Dermis microvascular lymphatic vessel endothelial cell (primary cell): ENCODE measurements around the gene NRP1. TPM values are rescaled to one million over a fixed set of nuclear protein-coding genes. Genes with fewer than 3 reads are reported as not detected.

Source experiments
- DNase-seq, 2 donors: peaks; one replicate each; pipeline versions ENCODE4 v3.0.0 to v3.0.0-alpha.2; 2010; ENCODE audit warnings: low read depth in 2 of 2
- total RNA-seq: library from RNA; depleted of rRNA; stranded (reverse); fragments of >200 nt; gene quantifications from 2 replicates; pipeline ENCODE4 v1.2.1, GENCODE V29; 2014

Gene NRP1
- total RNA-seq, 1 donor from 2014 or later, result 65.0 TPM

GRCh38 chr10:33293076-33293475 lies 41.4 kb downstream of the NRP1 start:
- DNase-seq, result no peak

DNA sequence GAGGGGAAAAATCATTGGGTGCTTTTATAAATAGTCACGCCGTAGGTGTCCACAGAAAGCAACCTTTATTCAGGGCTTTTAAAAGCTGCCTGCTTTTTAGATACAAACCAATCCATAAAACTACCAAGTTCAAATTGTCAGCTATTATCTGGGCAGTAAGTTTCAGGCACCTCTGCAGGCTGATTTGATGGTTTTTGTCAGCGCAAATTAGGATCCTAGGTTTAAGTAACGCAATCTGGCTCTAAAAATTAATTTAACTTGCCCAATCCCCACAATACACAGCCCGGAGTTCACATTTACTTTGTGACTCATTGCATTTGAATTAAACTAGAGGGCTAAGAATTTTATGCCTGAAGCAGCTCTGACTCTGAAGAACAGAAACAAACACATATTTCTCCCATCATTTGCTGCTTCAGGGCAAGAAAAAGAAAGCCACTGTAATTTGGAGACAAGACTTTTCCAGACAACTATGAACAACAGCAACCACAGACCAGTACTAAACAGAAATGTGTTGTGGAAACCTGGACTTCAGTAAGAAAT lies 43.3 kb downstream of the NRP1 start:
- DNase-seq, result no peak

- DNase-seq, result no peak
Measured at GRCh38 chr10:33290321-33291052, 44.0 kb downstream of the NRP1 start.

DNA sequence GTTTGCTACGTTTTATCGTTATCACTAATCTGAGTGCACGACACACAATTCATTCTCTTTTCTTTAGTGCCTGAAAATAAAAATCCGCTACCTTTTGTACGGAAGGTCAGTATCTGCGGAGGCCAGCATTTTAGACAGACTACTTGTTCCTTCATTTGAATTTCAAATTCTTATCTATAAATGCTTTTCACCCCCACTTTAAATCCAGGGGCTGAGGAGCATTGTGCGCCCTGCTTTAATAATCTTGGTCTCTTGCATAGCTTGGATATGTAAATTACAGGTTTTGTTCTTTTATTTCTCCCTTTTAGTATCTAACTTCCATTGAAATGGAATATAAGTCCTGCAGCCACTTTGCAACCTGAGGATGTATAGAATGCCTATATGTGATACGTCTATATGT lies 44.7 kb downstream of the NRP1 start:
- DNase-seq, result no peak

DNA sequence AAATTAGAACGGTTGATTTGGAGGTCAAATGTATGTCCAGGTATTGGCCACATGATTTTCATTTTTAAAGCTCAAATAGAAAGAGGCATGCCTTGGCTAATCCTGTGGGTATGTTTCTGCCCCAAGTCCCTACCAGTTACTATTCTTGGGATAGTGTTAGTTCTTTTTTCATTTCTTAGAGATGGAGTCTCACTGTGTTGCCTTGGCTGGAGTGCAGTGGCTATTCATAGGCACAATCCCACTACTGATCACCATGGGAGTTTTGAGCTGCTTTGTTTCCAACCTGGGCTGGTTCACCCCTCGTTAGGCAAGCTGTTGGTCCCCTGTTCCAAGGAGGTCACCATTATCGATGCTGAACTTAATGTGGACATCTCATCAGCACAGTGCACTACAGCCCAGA lies 46.3 kb downstream of the NRP1 start:
- no peak for DNase-seq

GRCh38 chr10:33287112-33287511 lies 47.4 kb downstream of the NRP1 start:
- no peak for DNase-seq

DNA sequence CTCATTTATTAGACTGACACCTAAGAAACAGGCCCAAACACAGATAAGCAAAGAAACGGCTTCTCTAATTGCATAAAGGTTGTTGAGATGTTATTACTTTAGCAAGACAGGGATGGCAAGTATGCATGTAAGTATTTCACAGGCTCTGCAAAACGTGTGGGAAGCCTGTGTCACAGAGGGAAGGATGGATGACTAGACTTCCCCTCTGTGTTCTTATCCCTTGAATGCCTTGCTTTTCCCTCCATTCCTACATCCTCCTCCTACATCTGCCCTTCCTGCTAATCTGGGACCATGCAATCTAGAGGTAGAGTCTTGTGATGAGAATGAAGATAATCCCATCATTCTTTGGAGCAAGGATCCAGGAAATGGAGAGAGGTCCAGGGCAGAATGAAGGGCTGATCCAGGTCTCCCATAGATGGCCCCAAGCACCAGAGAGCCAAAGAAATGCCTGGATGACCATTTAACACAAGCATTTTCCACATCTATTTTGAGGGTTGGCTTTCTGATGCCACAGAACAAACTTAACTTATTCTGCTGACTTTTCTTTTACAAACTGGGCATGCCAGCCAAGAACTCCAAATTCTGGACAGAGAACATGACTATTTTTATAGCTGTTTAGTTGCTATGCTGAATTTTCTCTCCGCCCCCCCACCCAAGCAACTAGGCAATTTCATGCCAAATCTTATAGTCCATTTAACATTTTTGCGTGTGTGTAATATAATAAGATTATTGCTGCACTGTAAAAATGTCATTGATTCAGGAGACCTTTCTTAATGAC lies 48.1 kb downstream of the NRP1 start:
- DNase-seq, result peak in 1 of 2 donors; percentile 53

- no peak for DNase-seq
Measured at GRCh38 chr10:33284945-33285344, 49.5 kb downstream of the NRP1 start.

- DNase-seq, result no peak
Measured at GRCh38 chr10:33279811-33280602, 54.5 kb downstream of the NRP1 start.

- no peak for DNase-seq
Measured at GRCh38 chr10:33279276-33279675, 55.2 kb downstream of the NRP1 start.

GRCh38 chr10:33278198-33278597 lies 56.3 kb downstream of the NRP1 start:
- no peak for DNase-seq

DNA sequence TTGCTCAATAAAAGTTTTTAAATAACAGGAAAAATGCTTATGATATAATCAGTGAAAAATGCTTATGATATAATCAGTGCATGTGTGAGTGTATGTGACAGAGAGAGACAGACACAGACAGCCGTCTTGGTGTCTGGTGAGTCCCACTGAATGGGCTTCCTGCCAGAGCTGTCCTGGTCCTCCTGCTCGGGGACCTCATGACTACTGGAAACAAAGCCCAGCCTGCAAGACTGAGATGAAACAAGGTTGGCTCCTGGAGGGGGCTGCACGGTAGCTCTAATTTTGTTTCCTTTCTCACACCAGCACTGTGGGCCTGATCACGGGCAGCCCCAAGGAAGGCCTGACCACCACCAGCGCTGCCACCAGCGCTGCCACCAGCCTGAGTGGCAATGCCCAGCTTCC lies 57.3 kb downstream of the NRP1 start:
- peak; percentile 28 to 88 for DNase-seq

GRCh38 chr10:33276282-33276923 lies 58.1 kb downstream of the NRP1 start:
- DNase-seq, result no peak

GRCh38 chr10:33274096-33274785 lies 60.2 kb downstream of the NRP1 start:
- DNase-seq, result no peak

- peak; percentile 86 to 92 for DNase-seq
Measured at GRCh38 chr10:33273295-33274002, 61.0 kb downstream of the NRP1 start.

- DNase-seq, result no peak
Measured at GRCh38 chr10:33272635-33273034, 61.8 kb downstream of the NRP1 start.

- no peak for DNase-seq
Measured at GRCh38 chr10:33271969-33272583, 62.4 kb downstream of the NRP1 start.

GRCh38 chr10:33270971-33271370 lies 63.5 kb downstream of the NRP1 start:
- DNase-seq, result no peak

DNA sequence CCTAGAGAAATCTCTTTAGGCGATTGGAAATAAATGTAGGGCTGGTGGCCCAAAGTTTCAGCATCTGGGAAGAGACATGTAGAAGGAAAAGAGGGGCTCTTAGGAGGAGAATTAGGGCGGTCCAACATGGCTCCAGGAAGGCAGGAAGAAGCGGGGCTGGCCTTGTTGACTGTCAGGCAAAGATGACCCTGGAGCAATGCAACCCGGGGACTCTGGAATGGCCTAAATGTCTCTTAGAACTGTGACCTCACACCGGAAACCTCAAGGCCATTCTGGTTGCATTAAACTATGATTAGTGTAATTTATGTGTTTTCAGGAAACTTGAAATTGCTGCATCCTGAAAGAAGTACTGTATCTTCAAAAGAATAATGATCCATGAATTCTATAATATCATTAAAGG lies 66.8 kb downstream of the NRP1 start:
- no peak for DNase-seq

GRCh38 chr10:33265621-33266020 lies 68.8 kb downstream of the NRP1 start:
- DNase-seq, result no peak
